Non-pigmented ciliary epithelial cell (primary cell): ENCODE data around the gene SERPINI1.

ENCODE experiments used
- DNase-seq: peaks from one replicate; pipeline ENCODE4 v3.0.0-alpha.2; 2010; ENCODE audit warnings: low read depth

SERPINI1 gene, protein sequence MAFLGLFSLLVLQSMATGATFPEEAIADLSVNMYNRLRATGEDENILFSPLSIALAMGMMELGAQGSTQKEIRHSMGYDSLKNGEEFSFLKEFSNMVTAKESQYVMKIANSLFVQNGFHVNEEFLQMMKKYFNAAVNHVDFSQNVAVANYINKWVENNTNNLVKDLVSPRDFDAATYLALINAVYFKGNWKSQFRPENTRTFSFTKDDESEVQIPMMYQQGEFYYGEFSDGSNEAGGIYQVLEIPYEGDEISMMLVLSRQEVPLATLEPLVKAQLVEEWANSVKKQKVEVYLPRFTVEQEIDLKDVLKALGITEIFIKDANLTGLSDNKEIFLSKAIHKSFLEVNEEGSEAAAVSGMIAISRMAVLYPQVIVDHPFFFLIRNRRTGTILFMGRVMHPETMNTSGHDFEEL

DNA sequence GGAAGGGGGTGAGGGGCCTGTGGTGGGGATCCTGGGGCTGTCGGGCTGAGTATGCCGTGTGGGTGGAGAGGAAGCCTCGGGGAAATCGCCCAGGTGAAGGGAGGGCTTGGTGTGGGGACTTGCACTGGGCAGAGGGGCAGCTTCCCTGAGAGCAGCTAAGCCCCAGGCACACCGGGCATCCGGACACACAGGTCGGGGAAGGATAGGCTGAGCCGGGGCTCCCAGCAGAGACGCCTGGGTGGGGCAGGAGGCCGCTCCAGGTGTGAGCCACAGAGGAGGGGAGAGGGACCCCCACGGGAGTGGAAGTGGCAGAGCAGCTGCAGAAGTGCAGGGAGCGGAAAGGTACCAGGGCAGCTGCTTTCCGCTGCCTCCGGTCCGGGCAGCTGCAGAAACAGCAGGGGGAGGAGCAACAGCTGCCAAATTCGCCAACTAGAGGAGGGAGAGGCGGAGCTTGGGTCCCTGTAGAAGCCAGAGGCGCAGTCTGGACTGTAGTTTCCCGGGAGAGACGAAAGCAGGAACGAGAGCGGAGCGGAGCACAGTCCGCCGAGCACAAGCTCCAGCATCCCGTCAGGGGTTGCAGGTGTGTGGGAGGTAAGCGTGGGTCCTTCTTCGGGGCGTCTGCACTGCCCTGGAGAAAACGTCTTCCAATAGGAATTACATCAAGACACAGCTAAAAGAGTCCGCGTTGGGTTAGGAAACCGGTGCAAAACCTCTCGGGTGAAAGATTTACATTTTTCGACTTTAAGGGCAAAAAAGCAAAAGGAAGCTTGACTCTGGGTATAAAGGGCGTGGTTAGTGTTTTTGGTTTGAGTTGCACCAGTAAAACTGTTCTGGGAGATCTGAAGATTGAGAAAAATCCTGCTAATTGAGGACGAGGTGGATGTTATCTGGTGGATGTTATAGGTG is at the start of gene SERPINI1:
Gene SERPINI1, plus strand, starts transcription at position 489 of the 906 bp plus-strand sequence. CDS start 53,408 bp downstream, outside the sequence.
- peak; percentile 66 for DNase-seq

DNA sequence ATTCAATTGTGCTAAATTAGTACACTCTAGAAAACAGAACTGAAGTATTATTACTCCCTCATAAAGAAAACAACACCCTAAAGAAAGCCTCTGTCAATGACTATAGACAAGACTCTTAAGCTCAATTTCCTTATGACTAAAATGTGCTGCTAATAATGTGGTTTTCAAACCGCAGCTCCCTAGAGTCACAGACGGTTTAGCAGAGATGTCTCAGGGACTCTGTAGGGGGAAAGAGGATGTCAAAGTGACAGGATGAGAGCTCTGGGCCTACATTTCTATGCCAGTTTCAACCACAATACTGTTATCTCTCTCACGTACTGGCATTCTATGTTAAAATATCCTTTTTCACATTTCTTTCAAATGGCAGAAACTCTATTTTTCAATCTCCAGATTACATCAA is 44.2 kb upstream of the SERPINI1 start:
- no peak for DNase-seq

DNA sequence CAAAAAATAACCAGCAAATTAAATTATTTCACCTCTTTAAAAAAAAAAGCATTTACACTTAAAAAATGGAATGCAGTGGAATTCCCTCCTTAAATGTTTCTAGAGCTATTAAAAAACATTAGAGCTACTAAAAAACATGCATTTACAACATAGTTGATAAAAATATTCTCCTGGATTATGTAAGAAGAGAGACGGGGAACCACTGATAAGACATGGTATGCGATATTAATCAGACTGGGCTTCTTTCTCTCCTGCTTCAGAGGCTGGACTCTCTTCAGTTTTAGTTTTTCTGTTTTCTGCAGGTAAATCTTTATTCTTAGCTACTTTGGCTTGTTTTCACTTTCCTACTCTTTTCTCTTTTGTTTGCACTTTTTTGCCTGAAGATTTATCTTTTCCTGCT is 41.4 kb upstream of the SERPINI1 start:
- DNase-seq: no peak

DNA sequence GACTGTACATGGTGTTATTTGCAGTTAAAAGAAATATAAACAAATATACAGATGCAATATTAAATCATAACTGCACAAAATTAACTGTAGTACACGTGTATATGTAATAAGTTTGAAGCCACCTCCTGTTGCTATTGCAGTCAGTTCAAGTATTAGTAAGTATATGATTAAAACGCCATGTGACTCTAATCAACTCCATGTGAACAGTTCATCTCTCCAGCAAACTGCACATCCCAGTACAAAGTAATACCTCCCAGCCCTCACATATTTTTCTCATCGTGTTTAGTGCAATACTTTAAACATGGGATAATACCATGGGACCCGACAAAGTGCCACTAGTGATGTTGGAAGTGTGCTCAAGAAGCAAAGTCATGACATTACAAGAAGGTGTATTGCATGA is 35.5 kb upstream of the SERPINI1 start:
- DNase-seq: no peak

DNA sequence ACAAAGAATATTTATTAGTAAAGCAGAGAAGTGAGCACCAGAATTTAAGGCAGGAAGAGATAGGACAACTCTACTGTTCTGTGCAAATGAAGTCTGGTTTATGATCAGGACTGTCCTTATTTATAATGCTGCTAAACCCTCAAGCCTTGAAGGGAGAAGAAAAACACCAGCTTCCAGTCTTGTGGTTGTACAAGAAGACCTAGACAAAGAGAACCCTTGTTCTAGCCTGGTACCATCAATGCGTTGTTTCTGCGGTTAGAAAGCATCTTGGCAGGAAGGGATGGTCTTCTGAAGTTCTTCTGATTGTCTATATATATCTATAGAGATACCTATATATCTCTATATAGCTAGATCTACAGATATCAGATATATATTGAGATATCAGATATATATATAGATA is 34.6 kb upstream of the SERPINI1 start:
- no peak for DNase-seq

DNA sequence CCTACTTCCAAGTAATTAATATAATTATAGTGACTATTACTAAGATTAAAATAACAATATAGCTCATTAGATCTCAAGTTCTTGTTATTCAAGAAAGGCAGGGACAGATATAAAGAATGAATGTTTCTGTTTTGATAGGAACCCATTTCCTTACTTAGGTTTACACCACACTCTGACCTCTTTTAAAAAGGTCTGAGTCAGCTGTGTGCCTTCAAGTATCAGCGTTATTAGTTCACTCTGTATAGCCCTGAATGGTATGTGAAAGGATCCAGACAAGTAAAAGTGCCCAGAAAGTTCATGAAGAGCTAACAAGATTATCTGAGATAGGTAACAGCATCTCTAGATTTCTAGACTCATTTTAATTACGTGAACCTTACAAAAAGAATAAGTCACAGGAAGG is 29.7 kb upstream of the SERPINI1 start:
- DNase-seq: peak; percentile 34

DNA sequence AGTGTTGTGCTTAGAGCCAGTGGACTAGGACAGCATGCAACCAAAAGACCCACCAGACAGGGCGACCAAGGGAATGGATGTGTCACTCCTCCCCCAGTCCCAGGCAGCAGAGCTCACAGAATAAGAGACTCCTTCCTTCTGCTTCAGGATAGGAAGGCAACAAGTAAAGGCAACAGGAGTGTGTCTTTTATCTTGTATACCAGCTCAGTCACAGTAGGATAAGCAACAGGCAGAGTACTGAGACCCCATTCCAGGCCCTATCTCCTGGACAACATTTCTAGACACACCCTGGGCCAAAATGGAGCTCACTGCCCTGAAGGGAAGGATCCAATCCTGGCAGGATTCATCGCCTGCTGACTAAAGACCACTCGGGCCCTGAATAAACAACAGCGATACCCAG is 25.8 kb upstream of the SERPINI1 start:
- DNase-seq: no peak

DNA sequence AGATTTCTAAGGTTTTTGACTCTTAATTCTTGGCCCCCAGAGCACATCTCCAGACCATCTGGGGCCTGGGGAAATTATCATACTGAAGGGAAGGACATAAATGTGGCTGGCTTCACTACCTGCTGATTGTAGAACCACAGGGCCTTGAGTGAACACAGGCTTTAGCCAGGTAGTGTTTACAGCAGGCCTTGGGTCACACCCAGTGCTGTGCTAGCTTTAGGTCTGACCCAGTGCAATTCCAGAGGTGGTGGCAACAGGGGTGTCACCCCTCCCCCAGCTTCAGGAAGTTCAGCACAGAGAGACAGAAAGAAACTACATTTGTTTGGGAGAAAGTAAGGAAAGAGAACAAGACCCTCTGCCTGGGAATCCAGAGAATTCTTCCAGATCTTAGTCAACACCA is 25.0 kb upstream of the SERPINI1 start:
- no peak for DNase-seq

DNA sequence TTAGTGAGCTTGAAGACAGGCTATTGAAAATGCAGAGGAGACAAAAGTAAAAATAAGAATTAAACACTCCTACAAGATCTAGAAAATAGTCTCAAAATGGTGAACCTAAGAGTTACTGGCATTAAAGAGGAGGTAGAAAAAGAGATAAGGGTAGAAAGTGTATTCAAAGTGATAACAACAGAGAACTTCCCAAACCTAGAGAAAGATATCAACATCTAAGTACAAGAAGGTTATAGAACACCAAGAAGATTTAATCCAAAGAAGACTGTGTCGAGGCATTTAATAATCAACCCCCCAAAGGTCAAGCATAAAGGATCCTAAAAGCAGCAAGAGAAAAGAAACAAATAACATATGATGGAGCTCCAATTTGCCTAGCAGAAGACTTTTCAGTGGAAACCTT is 24.1 kb upstream of the SERPINI1 start:
- no peak for DNase-seq

DNA sequence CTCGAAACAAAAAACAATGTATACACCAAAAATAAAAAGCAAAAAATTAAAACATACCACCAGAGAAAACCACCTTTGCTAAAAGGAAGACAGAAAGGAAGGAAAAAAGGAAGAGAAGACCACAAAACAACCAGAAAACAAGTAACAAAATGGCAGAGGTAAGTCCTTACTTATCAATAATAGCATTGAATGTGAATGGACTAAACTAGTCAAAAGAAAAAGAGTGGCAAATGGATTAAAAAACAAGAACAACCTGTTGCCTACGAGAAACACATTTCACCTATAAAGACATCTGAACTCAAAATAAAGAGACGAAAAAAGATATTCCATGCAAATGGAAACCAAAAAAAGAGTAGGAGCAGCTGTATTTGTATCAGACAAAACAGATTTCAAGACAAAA is 23.1 kb upstream of the SERPINI1 start:
- DNase-seq: no peak

DNA sequence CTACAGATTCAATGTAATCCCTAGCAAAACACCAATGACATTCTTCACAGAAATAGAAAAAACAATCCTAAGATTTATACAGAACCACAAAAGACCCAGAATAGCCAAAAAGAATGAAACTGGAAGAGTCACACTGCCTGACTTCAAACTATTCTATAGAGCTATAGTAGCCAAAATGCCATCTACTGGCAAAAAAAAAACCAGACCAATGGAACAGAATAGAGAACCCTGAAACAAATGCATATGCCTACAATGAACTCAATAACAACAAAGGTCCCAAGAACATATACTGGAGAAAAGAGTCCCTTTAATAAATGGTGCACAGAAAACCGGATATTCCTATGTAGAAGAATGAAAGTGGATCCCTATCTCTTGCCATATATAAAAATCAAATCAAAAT is 20.6 kb upstream of the SERPINI1 start:
- no peak for DNase-seq

DNA sequence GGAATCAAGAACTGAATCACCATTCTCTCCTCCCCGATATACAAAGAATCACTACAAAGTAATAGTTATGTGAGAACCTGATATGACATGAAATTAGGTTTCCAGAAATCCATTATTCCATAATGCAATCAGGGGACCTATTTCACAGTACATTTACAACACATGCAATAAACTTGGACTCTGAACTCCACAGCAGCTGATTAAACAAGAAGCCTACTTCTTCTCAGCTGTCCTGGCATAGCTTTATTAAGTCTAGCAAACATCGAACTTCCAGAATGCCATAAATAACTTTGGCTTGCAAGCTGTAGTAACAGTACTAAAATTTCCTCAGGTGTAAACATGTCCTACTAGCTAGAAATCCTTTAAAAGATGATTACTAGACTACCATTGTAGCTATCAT is 18.6 kb upstream of the SERPINI1 start:
- no peak for DNase-seq

DNA sequence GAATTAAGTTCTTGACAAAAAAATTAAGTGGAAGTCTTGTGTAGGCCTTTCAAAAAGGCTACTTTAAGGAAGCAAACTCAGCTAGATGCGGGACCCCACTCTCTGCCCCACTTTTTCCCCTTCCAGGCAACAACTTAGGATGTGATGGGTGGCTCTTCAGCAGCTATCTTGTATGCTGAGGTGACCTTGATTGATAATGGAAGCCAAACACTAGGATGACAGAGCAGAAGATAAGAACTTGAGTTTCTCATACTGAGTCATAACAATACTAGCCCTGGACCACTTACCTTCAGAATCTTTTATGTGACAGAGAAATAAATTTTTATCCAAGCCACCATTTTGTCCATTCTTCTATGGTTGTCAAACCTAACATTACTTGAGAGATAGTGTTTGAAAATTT is 16.9 kb upstream of the SERPINI1 start:
- DNase-seq: no peak

DNA sequence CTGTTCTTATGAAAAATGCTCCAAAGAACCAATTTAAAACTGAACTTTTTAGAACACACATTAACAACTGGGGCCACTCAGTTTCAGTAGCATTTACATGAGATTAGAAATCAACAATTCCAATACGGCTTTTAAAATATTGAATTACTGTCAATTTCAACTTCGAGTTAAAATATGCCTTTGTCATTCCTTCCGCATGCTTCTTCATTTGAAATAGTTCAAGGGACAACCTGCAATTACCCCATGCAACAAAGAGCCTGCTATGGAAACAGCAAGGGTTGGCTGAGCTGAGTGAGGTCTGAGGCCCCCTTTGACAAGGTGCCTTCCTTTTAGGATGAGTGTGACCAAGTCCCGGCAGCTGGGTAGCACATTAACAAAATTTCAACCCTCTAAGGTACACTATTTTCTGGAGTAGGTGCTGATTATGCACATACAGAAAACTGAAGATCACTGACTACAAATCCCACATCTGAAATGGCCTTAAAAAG is 12.5 kb upstream of the SERPINI1 start:
- DNase-seq: no peak

DNA sequence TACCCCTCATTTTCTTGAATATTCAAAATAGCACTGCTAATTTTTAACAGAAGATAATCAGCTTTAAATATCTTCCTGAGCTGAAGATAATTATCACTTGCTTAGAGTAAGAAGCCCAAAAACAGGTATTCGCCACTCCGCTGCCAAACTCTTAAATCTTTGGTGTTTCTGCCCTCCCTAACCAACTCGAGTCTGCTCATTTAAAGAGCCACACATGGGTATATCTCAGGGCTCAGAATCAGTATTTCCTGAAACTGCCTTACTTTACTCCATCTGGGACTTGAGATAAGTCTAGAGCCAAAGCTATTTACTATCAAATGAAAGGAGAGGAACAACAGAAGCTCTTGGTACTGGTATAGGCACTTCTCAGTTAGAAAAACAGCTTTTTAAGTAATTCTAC is 11.6 kb upstream of the SERPINI1 start:
- DNase-seq: no peak

DNA sequence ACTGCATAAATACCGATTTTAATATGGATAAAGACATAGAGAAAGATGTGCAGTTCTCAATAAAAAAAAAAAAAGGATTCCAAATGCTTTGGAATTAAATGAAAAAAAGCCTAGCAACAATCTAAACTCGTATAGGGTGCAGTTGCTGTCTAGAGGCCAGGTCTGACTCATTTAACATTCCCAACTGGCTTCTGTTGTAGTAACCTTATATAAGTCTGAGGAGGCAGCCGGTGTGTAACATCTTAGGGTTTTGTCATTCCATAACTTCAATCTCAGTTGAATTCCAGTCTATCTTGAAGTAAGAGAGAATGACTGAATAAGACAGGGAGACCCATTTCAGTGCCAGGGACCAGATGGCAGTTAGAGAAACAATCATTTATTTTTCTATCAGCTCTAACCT is 7.3 kb upstream of the SERPINI1 start:
- DNase-seq: peak; percentile 48

DNA sequence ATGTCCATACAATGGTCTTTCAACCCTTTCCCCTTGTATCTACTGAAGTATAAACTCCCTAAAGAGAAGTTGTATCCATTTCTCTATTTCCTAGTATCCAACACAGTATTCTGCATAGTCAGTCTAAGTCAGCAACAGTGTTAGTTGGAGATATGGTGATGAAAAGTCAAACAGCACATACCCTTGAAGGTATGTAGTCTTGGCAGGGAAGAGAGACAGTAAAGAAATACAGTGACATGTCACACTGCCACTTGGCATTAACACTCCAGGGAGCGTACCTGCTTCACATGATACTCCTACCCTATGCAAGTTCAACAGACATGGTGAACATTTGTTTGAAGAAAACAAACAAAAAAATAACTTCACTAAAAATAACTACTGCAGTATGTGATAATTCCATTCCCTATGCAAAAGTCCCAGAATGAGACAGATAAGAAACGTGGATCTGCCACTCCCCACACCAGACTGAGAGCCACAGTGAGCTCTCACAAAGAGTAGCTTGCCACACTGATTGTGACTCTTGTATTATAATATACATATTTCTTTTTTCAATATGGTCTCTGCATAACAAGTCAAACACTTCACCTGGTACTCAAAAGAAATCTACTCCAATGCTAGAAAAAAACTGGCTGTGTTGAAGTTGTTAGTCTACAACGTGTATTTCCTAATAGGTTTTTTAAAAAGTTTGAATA is 6.7 kb upstream of the SERPINI1 start:
- no peak for DNase-seq

DNA sequence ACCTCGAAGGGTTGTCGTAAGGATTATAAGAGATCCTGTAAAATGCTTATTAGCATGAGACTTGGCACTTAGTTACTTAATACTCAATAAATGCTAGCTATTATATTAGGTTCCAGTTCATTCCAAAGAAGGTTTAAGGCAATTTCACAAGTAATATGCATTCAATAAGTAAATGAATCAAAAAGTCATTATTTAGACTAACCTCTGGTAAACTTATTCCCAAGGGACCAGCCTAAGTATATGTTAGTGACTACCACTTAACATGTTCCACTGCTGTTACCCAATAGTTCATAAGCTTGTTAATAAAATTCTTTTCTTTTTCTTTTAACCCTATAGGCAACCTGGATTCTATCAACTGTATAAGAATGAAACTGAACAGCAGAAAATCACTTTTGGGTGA is 5.9 kb upstream of the SERPINI1 start:
- no peak for DNase-seq

DNA sequence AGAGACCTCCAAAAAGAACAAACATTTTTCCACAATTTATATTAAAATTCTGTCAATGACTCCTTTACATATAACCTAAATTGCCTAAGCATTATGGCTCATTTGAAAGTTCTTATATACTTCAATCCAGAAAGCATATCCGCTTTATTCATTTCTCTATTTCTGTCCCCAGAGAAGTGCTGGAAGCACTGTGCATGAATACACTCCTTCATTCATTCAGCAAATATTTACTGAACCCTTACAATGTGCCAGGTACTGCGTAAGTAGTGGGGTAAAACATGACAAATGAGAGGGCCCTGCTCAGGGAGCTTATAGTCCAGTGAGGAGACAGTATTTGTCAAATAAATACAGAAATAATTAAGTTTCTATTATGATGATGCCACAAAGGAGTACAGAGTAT is 4.1 kb upstream of the SERPINI1 start:
- DNase-seq: no peak

DNA sequence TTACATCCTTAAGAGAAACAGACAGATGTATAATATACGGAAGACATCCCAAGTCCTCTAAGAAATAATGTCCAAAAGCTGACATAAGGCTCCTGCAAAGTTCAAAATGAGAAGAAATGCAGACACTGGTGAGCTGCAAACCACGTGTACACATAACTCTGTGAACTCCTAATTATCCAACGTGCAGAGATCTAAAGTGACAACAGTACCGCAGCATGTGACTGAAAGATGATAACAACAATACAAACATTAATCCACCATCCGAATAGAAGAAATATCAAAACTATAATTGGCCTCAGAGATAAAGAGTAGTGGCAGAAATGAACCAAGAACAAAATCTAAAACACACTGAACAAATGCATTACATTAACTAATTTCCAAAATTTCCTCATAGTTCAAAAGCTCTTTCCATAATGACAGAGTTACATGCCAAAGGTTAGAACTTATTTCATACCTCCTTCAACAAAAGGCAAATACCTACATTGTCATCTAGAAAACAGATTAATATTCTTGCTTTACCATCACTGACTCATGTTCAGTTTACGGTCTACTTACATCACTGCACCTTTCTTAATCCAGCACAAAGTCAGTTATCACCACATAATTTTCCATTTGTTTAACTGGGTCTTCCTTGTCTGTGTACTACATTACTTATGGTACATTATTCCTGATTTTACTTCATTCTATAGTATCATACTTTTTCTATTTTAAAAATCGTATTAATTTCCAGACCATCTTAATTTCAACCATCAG is 3.0 kb upstream of the SERPINI1 start:
- DNase-seq: no peak

DNA sequence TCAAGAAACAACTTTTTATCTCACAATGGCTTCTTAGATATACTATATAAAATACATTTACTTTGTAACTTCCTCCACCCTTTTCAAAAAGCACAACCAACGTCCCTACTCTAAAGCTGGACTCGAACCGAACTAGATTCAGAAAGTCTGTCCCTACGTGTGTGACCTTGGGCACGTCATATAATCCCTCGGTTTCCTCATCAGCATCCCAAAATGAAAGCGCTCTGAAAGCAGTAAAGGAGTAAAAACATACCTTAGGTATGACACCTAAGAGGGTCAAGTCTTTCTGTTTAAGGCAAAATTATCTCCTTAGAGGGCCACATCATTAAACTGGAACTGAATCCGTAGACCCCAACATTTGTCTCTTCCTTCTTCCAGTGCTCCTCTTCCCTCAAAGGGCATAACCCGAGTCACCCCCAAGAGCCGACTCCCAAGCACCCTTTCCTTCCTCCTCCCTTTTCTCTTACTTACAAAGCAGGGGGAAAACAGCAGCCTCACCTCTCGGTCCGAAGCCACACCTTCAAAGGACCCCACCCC is 1.5 kb upstream of the SERPINI1 start:
- no peak for DNase-seq
